Measurements from ENCODE around the gene PRAC2. TPM values are rescaled to one million over a fixed set of nuclear protein-coding genes. Genes with fewer than 3 reads are reported as not detected.

Gene PRAC2
- total and polyA plus RNA-seq, 11 donors = not detected

- no peak for DNase-seq
- H3K36me3 ChIP-seq = no peaks in the 10 kb centered on the region
- peaks cover 0 to 38% (median 15%) of the 10 kb centered on the region in 12 donors for H3K4me1 ChIP-seq
- H3K27me3 ChIP-seq = peaks cover 75 to 100% (median 100%) of the 10 kb centered on the region in 9 donors
- no peaks in the 10 kb centered on the region for H3K9me3 ChIP-seq
- no peak overlapping the region for H3K27ac ChIP-seq
- WGBS, 4 donors = 4 to 7% (median 5%) methylated on average over 17 to 38 of the region's 38 CpGs
- no peak for ATAC-seq
- TF ChIP-seq POLR2A (IDR thresholded peaks at IDR 0.05) = no peak
- no peak for TF ChIP-seq CTCF (IDR thresholded peaks at IDR 0.05)
- no peak overlapping the region for H3K4me3 ChIP-seq
- intact Hi-C loops (cut with DNase I) = loop anchor here (2.0 to 10.0 kb wide), 6 partner anchors 65 to 279 kb away; no protein-coding TSS in a partner anchor
These were observed 2.5 kb downstream of the PRAC2 start for GRCh38 chr17:48725288-48726064.

- H3K27me3 ChIP-seq = peaks cover 70 to 100% (median 100%) of the 10 kb centered on the region in 9 donors
- DNase-seq (no peak), ATAC-seq (no peak)
- no peaks in the 10 kb centered on the region for H3K9me3 ChIP-seq
- WGBS, 4 donors = 8 to 18% (median 13%) methylated on average over 18 to 20 of the region's 20 CpGs
- no peak overlapping the region for H3K4me3 ChIP-seq
- intact Hi-C loops (cut with DNase I) = loop anchor here in 6 of 10 donors (5.0 to 10.0 kb wide), 4 partner anchors 66 to 278 kb away; no protein-coding TSS in a partner anchor
- TF ChIP-seq CTCF (IDR thresholded peaks at IDR 0.05) = no peak
- TF ChIP-seq POLR2A (IDR thresholded peaks at IDR 0.05) = no peak
- no peaks in the 10 kb centered on the region for H3K36me3 ChIP-seq
- peaks cover 0 to 38% (median 15%) of the 10 kb centered on the region in 12 donors for H3K4me1 ChIP-seq
- no peak overlapping the region for H3K27ac ChIP-seq
These were observed 3.3 kb downstream of the PRAC2 start for GRCh38 chr17:48726114-48726915.

GRCh38 chr17:48726916-48727286, 3.9 kb downstream of the PRAC2 start:
- Histone ChIP-seq H3K27ac (no peak overlapping the region), H3K9me3 (no peaks in the 10 kb centered on the region), H3K4me1 (peaks cover 0 to 38% (median 15%) of the 10 kb centered on the region in 12 donors), H3K27me3 (peaks cover 69 to 100% (median 100%) of the 10 kb centered on the region in 9 donors), H3K36me3 (no peaks in the 10 kb centered on the region), H3K4me3 (no peak overlapping the region)
- ATAC-seq (no peak), DNase-seq (no peak)
- intact Hi-C loops (cut with DNase I) = loop anchor here in 6 of 10 donors (5.0 to 10.0 kb wide), 4 partner anchors 65 to 278 kb away; no protein-coding TSS in a partner anchor
- 7 to 10% (median 9%) methylated on average over 18 to 20 of the region's 20 CpGs for WGBS, 4 donors
- TF ChIP-seq CTCF (IDR thresholded peaks at IDR 0.05) (no peak), POLR2A (IDR thresholded peaks at IDR 0.05) (no peak)
